ENCODE results near the gene TSC22D1.
A peak's percentile ranks its signal among the peaks of the same experiment; 100 is the strongest.
"Not testable (repeated sequence)": the region's sequence is repeated elsewhere in the genome, so short reads cannot be mapped to it uniquely, and the experiment has no call there.

The TSC22D1 gene

DNA sequence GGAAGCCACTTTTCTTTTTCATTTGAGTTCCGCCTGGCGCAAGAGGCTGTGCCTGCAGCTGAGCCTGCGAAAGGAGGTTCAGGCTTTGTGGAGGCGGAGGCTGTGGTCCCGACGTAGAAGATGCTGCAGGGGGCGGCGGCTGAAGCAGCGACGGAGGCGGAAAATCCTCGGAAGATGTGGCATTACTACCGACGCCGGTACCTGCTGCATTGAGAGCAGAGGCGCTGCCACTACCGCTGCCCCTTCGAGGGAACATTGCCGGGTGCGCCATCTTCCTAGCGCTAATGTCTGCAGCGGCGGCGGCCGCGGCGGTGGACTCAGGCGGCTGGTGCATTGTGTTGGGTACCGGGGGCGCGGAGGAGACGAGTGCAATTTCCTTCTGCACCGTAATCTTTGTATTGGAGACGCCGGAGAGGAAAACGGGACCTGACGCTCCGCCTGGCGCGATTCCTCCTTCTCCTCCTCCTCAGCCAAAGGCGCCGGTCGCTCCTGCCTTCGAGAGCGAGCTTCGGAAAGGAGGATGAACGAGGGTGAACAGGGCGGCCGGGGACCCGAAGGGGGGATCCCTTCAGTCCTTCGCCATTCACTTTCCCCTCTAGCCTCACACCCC lies at the start of gene TSC22D1:
TSS of gene TSC22D1 (minus strand) at position 590 of the 610 bp plus-strand sequence. CDS start at position 334, 256 bp downstream.
- peak; percentile 31 to 87 (median 72) for DNase-seq
- intact Hi-C loops (cut with DNase I): loop anchor here (2.0 to 10.0 kb wide), 3 partner anchors 343 to 769 kb away; partner anchors contain the start of gene TPT1

DNA sequence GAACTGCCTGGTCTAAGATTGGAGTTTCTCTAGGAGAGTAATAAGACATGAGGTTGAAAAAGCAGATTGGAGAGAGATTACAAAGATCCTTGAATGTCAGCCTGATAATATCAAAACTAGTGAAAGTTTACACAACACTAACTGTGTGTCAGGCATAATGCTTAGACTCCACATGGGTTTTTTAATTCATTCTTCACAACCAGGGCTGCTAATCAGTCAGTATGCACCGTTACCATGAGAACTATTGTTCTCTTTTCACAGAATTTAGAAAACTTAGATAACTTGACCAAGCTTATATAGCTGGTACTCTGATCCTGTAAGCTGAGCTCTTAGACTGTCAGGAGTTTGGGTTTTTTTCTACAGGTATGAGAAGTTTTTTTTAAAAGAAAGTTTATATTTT lies 46.6 kb upstream of the TSC22D1 start:
- intact Hi-C loops (cut with DNase I): no loop called here
- no peak for DNase-seq

DNA sequence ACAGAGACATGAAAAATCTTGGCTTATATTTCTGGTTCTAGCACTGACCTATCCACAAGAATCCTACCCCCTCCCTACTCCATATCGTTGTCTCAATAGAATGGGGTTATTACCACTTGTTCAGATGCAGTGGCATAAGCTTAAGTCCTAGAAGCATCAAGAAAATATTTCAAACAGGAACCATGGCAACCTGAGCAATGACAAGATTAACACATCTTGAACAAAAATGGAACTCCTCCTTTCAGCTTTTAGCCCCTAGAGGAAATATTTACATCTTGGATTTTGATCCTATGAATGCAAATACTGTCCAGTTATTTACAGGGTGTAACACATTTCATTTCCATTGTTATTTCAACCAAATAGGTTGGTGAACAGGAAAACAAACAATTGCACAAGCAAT lies 46.1 kb upstream of the TSC22D1 start:
- intact Hi-C loops (cut with DNase I): no loop called here
- DNase-seq: no peak

DNA sequence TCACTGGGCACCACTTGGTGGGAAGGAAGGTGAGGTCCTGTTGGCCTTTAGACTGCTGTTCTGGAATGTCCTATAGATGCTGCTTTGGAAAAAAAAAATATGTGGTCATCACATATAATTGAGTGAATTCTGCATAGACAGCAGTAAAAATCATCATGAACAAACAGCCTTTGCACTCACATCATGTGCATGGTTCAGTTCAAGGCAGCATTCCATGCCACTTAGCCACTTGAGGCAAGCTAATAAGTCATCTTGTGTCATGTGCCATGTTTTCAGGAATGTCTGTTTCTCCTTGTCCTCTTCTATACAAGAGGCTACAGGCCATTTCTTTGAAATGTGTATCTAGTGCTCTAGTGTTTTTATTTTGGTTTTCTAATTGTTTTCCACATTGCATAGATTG lies 43.9 kb upstream of the TSC22D1 start:
- intact Hi-C loops (cut with DNase I): no loop called here
- DNase-seq: no peak

DNA sequence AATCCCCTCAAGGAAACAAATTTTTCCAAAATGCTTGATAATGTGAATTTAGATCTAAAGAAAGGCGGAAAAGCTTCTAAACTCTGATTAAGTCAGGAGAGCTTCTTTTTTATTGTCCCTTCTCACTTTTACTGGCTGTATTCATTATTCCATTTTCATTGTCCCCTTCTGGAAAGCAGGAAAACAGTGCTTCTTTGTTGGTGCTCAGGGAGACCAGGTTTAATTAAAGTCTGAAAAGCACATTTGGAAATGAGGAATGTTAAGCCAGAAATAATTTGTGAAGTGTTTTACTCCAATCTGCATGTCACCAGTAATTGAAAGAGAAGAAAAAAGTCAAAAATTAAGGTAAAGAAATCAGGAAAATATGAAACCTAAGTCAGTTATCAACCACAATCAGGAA lies 43.5 kb upstream of the TSC22D1 start:
- no peak for DNase-seq
- intact Hi-C loops (cut with DNase I): no loop called here

DNA sequence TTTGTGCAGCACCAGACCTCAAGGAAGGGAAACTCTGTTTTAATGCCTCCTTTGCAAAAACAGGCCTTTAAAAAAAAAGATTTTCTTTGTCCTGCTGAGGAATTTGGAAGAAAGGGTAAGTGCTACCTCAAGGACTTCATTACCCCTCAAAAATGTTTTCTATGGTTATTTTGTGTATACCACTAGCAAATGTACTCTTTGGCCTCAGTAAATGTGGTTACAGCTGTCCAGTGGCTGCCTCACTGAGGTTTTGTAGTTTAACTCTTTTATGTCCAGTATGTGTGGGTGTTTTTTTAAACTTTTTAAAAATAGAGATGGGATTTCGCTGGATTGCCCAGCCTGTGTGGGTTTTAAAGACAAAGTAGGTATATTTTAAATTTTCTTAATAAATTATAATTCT lies 42.2 kb upstream of the TSC22D1 start:
- intact Hi-C loops (cut with DNase I): no loop called here
- DNase-seq: no peak

DNA sequence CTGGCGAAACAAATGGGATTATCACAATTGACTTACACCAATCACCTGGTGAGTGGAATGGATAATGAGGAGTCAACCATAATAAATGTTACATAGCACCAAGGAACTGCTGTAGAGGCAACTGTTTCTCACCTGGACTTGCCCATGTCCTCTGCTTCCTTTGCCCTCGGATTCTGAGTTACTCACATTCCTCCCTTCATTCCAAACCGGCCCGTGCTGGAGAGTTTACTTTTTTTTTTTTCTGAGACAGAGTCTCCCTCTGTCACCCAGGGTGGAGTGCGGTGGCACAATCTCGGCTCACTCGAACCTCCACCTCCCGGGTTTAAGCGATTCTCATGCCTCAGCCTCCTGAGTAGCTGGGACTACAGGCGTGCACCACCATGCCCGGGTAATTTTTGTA lies 41.5 kb upstream of the TSC22D1 start:
- intact Hi-C loops (cut with DNase I): no loop called here
- no peak for DNase-seq

DNA sequence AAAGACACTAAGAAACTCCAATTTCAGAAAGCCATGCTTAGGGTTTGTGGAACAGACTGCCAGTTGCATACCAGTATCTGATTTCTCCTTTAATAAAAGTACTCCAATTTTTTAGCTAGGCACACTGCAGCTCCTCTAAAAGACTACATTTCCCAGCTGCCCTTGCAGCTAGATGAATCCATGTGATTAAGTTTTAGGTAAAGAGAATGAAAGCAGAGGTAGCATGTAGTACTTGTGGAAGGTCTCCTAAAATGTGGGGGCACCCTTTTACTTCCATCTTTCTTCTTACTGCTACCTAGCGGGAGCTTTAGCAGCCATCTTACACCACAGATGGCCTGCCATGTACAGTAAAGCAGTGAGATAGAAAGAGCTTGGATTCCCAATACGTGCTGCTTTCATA lies 33.0 kb upstream of the TSC22D1 start:
- intact Hi-C loops (cut with DNase I): no loop called here
- DNase-seq: no peak

DNA sequence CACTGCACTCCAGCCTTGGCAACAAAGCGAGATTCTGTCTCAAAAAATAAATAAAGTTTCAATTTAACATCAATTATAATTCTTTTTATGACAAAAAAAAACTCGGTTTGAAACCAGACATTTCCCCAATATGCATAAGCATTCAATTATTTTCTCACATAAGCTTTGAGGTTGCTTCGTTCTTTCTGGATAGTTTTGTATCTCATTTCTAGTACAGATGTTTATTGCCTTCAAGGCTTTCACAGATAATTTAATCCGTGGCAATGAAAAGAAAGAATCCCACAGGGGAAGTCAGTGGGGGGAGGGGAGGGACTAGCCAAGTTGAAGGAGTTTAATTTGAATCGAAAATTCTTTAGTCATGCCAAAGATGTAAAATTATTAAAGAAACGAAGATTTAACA lies 29.6 kb upstream of the TSC22D1 start:
- no peak for DNase-seq
- intact Hi-C loops (cut with DNase I): no loop called here

DNA sequence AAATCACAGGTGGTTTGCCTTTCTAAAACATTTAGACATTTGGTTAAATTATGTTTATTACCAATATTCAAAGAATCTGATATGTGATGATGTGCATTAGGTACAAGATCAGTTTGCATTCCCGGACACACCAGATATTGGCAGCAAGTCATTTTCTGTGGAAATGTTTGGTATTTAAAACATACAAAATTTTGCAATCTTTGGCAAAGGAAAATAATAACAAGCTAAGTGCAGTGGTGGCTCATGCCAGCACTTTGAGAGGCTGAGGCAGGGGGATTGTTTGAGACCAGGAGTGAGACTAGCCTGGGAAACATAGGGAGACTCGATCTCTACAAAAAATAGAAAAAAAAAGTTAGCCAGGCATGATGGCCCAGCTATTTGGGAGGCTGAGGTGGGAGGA lies 29.1 kb upstream of the TSC22D1 start:
- intact Hi-C loops (cut with DNase I): no loop called here
- DNase-seq: no peak

DNA sequence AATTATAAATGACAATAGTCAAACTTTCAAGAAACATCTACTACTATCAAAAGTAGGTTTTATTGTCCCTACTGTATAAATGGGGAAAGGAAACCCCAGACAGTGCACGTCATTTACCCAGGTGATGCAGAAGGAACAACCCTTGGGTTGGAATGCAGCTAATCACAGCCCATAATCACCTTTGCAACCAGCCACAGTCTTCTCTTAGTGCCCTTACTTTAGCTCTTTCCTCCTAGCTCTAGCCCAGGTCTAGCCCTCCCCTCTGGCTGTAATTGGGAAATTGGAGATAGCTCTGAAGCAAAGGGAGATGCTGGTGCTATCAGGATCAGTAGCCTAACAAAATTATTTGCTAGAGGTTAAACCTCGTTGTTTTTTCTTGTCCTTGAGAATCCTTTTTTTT lies 25.5 kb upstream of the TSC22D1 start:
- no peak for DNase-seq
- intact Hi-C loops (cut with DNase I): no loop called here

DNA sequence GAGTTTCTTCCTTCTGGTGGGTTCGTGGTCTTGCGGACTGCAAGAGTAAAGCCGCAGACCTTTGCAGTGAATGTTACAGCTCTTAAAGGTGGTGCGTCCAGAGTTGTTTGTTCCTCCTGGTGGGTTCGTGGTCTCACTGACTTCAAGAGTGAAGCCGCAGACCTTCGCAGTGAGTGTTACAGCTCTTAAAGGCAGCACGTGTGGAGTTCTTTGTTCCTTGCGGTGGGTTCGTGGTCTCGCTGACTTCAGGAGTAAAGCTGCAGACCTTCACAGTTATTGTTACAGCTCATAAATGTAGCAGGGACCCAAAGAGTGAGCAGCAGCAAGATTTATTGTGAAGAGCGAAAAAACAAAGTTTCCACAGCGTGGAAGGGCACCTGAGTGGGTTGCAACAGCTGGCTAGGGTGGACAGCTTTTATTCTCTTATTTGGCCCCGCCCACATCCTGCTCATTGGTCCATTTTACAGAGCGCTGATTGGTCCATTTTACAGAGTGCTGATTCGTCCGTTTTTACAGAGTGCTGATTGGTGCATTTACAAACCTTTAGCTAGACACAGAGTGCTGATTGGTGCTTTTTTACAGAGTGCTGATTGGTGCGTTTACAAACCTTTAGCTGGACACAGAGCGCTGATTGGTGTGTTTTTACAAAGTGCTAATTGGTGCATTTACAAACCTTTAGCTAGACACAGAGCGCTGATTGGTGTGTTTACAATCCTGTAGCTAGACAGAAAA lies 17.9 kb upstream of the TSC22D1 start:
- intact Hi-C loops (cut with DNase I); DNase-seq: not testable (repeated sequence)

DNA sequence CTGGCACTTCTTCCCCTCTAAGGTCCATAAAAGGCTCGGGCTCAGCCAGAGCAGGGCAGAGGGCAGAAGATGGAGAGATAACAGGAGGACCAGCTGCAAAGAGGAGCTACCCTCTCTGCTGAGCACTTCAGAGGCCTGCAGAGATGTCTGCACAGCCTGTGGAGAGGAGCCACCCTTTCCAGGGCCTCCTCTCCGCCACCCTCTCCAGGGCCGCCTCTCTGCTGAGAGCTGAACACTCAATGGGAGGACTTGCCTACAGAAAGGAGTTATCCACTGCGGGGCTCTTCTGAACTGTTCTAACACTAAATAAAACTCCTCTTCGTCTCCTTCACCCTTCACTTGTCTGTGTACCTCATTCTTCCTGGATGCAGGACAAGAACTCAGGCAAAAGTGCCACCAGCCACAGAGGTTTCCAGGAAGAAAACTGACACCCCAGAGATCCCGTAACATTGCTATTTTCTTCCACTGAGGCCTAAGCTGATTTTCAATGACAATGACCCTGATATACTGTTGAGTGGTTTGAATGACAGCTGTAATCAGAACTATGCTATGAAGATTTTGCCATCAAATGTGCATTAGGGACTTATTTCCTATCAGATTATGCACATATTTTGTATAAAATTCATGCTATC lies 16.2 kb upstream of the TSC22D1 start:
- intact Hi-C loops (cut with DNase I): no loop called here
- no peak for DNase-seq

DNA sequence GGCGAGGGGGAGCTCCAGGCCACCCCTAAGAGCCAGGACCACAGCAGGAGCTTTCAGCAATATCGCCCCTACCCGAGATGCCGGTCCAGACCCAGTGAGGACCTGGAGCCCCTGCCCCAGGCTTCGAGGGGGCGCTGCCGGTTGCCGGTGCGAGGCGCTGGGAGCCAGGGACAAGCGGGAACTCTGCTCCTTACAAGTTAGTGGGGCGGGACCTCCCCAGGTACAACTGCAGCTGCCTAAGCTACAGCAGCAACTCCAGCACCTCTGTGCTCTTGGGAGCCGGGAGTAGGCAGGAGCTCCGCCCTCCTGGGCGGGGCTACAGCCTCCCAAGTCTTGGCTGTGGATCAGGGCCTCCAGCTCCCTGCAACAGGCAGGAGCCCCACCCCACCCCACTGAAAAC lies 15.2 kb upstream of the TSC22D1 start:
- no peak for DNase-seq
- intact Hi-C loops (cut with DNase I): no loop called here

DNA sequence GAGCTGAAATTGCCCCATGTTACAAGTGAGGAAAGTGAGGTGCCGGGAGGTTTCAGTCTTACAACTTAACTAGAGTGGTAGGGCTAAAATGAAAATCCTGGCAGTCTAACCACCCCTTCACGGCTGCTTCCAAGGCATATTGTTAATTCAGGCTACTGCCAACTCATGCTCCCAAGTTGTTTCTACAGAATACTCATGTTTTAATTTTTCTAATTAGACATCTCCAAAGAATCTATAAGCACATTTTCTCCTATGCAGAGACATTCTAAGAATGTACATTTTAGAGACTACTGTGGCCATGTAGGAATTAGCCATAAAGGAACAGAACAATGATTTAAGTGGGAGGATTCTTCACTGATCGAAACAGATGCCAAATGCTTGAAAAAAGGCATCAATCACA lies 7.0 kb upstream of the TSC22D1 start:
- no peak for DNase-seq
- intact Hi-C loops (cut with DNase I): loop anchor here (10.0 kb wide), 1 partner anchor 112 kb away; no protein-coding TSS in a partner anchor

DNA sequence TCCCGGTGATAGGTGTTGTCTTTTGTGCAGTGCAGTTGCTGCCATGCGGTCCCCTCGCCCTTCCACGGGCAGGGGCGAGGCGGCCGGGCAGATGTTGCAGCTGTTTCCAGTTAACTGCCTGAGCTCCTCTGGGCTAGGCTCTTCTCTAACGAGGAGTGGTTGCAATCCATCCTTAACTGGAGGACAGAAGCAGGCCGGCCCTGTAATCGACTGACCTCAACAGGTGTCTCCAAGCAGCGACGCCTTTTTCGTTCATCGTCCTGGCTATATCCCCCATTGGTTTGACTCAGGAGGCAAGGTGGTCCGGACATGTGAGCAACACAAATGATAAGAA lies 1.9 kb upstream of the TSC22D1 start:
- peak in 4 of 42 donors; percentile 13 to 42 (median 20) for DNase-seq
- intact Hi-C loops (cut with DNase I): loop anchor here (10.0 kb wide), 2 partner anchors 387 to 767 kb away; partner anchors contain the start of gene TPT1

DNA sequence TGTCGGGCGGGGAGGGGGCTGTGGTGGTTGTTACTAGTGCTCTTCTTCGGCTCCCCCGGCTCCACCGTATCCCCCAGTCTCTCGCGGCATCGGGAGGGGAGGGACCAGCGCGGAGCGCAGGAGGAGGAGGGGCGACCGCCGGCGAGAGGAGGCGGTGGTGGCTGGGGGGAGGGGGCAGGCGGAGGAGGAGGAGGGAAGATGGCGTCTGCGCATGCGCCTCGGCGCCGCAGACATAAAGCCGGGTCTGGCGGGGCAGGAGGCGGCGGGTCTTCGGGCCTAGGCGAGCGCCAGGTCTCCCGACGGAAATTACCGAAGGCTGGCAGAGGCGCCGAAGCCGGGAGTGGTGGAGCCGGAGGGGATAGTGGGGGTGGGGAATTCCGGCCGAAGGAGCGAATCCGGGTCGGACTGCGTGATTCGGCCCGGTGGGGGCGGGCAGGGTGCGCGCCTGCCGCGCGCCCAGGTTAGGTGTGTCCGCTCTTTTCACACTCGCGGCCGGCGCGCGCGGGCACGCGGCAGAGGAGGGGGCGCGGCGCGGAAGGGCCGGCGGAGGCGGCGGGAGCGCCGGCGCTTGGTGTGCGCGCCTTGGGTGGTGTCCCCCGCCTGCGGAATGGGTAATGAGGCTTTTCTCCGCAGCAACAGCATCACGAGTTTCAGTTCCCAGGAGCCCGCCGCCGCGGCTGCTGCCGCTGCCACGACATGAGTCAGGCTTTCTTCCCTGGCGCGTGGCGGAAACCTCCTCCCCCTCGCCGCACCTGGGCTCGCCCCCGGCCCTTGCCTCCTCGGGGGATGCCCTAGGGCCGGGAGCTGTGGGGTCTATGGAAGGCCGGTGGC lies 1.3 kb upstream of the TSC22D1 start:
- DNase-seq: peak; percentile 80 to 98 (median 95)
- intact Hi-C loops (cut with DNase I): loop anchor here (2.0 to 10.0 kb wide), 3 partner anchors 341 to 767 kb away; partner anchors contain the start of gene TPT1

DNA sequence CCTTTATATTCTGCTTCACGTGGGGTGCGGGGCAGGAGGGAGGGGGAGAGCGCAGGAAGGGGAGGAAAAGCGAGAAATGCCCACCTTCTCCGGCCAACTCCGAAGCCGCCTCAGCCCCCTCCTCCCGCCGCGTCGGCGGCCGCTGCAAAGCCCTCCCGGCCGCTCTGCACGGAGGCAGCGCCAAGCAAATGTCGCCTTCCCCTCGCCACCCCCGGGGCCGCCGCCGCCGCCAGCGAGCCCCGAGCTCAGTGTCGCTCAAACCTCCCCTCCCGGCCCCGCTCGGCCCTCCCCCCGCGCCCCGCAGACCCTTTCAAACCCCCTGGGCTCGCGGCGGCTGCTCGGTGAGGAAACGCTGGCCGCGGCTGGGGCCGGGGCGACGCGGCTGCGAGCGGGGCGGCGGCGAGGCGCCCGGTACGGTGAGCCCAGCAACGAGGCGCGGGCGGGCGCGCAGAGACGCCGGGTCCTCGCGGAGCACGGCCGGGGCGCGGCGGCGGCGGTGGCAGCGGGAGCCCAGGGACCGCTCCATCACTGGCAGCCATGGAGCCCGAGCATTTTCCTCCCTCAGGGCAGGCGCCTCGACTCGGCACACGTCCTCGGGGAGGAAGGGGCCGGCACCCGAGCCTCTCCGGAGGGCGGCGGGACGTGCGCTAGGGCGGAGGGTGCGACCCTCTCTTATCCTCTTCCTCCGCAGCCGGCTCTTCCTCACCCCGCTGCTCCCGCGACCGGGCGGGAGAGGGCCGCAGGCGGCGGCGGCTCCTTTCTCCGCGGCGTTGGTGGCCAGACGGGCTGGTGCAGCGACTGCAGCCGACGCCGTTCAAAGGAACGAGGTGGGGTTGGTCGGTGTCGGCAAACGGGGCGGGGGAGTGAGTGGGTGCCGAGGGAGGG lies 463 bp upstream of the TSC22D1 start:
- intact Hi-C loops (cut with DNase I): loop anchor here (2.0 to 10.0 kb wide), 3 partner anchors 342 to 768 kb away; partner anchors contain the start of gene TPT1
- peak in 24 of 42 donors; percentile 10 to 69 (median 45) for DNase-seq
